Measurements from ENCODE around the gene CLBA1. TPM values are rescaled to one million over a fixed set of nuclear protein-coding genes. Genes with fewer than 3 reads are reported as not detected.
"Not testable (repeated sequence)": the region's sequence is repeated elsewhere in the genome, so short reads cannot be mapped to it uniquely, and the experiment has no call there.

Gene CLBA1
- total and polyA plus RNA-seq, 12 donors = 6.3 to 22.5 (median 9.5) TPM

DNA sequence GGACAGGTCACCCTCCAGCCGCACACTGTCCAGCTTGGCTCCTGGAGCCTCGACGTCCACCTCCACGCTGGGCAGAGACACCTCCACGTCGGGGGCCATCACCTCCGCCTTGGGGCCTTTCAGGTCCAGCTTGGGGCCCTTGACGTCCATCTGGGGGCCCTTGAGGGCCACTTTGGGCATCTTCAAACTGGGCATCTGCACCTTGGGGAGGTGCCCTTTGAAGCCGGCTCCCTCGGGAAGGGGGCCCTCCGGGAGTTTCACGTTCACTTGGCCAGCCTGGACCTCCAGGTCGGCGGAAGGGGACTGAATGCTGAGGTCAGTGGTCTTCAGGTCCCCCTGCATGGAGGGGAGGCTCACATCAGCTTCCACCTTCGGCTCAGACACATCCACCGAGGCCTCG is 35.6 kb upstream of the CLBA1 start:
- no peak overlapping the region for H3K27ac ChIP-seq
- no peaks in the 10 kb centered on the region for H3K36me3 ChIP-seq (replicated peaks in 1 of 2)
- no peak overlapping the region for H3K4me3 ChIP-seq
- H3K4me1 ChIP-seq (replicated peaks in 1 of 2) = no peaks in the 10 kb centered on the region
- no peak for TF ChIP-seq POLR2A (IDR thresholded peaks at IDR 0.05)
- TF ChIP-seq, protein P1, sequence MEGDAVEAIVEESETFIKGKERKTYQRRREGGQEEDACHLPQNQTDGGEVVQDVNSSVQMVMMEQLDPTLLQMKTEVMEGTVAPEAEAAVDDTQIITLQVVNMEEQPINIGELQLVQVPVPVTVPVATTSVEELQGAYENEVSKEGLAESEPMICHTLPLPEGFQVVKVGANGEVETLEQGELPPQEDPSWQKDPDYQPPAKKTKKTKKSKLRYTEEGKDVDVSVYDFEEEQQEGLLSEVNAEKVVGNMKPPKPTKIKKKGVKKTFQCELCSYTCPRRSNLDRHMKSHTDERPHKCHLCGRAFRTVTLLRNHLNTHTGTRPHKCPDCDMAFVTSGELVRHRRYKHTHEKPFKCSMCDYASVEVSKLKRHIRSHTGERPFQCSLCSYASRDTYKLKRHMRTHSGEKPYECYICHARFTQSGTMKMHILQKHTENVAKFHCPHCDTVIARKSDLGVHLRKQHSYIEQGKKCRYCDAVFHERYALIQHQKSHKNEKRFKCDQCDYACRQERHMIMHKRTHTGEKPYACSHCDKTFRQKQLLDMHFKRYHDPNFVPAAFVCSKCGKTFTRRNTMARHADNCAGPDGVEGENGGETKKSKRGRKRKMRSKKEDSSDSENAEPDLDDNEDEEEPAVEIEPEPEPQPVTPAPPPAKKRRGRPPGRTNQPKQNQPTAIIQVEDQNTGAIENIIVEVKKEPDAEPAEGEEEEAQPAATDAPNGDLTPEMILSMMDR (IDR thresholded peaks at IDR 0.05) = no peak
- H3K9me3 ChIP-seq (replicated peaks in 1 of 3) = no peaks in the 10 kb centered on the region
- no peaks in the 10 kb centered on the region for H3K27me3 ChIP-seq
- intact Hi-C loops (cut with DNase I) = no loop called here
- 78 to 100% (median 86%) methylated on average over 1 to 17 of the region's 17 CpGs for WGBS, 4 donors
- DNase-seq = peak in 1 of 7 donors; percentile 3

DNA sequence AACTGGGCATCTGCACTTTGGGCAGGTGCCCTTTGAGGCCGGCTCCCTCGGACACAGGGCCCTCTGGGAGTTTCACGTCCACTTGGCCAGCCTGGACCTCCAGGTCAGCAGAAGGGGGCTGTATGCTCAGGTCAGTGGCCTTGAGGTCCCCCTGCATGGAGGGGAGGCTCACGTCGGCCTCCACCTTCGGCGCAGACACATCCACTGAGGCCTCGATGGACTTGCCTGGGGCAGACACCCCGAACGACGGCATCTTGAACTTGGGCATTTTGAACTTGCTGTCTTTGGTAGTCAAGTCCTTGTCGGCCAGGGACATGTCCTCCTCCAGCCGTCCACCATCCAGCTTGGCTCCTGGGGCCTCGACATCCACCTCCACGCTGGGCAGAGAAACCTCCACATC is 34.9 kb upstream of the CLBA1 start:
- DNase-seq; H3K27me3 ChIP-seq; H3K9me3 ChIP-seq (replicated peaks in 1 of 3); H3K4me1 ChIP-seq (replicated peaks in 1 of 2); intact Hi-C loops (cut with DNase I); H3K27ac ChIP-seq; H3K36me3 ChIP-seq (replicated peaks in 1 of 2); H3K4me3 ChIP-seq: not testable (repeated sequence)
- 84 to 100% (median 91%) methylated on average over 3 to 15 of the region's 15 CpGs for WGBS, 4 donors

DNA sequence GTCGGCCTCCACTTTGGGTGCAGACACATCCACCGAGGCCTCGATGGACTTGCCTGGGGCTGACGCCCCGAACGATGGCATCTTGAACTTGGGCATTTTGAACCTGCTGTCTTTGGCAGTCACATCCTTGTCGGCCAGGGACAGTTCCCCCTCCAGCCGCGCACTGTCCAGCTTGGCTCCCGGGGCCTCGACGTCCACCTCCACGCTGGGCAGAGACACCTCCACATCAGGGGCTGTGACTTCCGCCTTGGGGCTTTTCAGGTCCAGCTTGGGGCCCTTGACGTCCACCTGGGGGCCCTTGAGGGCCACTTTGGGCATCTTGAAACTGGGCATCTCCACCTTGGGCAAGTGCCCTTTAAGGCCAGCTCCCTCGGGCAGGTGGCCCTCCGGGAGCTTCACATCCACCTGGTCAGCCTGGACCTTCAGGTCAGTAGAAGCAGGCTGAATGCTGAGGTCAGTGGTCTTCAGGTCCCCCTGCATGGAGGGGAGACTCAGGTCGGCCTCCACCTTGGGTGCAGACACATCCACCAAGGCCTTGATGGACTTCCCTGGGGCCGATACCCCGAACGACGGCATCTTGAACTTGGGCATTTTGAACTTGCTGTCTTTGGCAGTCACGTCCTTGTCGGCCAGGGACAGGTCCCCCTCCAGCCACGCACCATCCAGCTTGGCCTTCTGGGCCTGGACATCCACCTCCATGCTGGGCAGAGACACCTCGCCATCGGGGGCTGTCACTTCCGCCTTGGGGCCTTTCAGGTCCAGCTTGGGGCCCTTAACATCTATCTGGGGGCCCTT is 33.5 kb upstream of the CLBA1 start:
- intact Hi-C loops (cut with DNase I); H3K27me3 ChIP-seq; H3K9me3 ChIP-seq (replicated peaks in 1 of 3); H3K36me3 ChIP-seq (replicated peaks in 1 of 2); H3K4me3 ChIP-seq; H3K4me1 ChIP-seq (replicated peaks in 1 of 2); H3K27ac ChIP-seq: not testable (repeated sequence)
- DNase-seq = peak in 1 of 7 donors; percentile 10
- WGBS, 4 donors = 80 to 86% (median 84%) methylated on average over 11 to 28 of the region's 28 CpGs

DNA sequence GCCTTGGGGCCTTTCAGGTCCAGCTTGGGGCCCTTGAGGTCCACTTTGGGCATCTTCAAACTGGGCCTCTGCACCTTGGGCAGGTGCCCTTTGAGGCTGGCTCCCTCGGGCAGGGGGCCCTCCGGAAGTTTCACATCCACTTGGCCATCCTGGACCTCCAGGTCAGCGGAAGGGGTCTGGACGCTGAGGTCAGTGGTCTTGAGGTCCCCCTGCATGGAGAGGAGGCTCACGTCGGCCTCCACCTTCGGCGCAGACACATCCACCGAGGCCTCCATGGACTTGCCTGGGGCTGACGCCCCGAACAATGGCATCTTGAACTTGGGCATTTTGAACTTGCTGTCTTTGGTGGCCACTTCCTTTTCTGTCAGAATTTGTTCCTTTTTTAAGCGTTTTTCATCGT is 32.5 kb upstream of the CLBA1 start:
- peaks cover 9% of the 10 kb centered on the region for H3K27me3 ChIP-seq
- TF ChIP-seq, protein P1 (IDR thresholded peaks at IDR 0.05) = no peak
- no peak for TF ChIP-seq POLR2A (IDR thresholded peaks at IDR 0.05)
- H3K4me3 ChIP-seq = no peak overlapping the region
- DNase-seq = no peak
- no peaks in the 10 kb centered on the region for H3K9me3 ChIP-seq (replicated peaks in 1 of 3)
- intact Hi-C loops (cut with DNase I) = no loop called here
- no peak overlapping the region for H3K27ac ChIP-seq
- H3K36me3 ChIP-seq (replicated peaks in 1 of 2) = no peaks in the 10 kb centered on the region
- H3K4me1 ChIP-seq (replicated peaks in 1 of 2) = no peaks in the 10 kb centered on the region
- 82 to 89% (median 86%) methylated on average over 11 to 13 of the region's 13 CpGs for WGBS, 4 donors

DNA sequence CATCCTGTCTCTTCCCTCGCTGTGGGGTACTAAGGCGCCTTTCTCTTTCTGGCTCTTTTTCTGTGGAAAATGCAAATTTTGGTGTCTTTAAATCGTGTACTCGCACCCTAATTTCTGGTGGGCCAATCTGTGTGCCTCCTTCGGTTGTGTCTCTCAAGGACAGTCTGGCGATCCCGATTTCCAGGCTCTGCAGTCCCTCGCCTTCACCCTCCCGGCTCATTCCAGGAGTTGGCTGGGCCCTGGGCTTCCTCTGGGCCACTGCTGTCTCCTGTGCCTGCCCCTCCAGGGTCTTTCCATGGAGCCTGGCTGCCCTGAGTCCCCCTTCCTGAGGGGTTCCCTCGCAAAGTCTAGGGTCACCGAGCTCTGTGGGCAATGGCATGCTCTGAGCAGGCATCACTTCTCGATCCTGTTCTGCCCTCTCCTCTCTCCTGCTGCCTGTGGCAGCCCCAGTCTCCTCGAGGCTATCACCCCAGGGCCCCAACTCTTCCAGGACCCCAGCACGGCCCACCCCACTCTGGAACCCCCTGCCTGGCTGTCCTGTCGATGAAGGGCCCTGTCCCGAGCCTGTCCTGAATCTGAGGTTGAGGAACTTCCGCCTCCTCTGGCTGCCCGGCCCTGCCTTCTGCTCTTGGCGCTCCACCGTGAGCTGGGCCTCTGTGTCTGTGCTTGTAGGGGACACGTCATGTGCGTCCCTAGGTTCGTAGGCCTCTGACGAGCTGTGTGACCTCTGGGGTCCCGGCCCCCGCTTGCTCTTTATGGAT is 31.5 kb upstream of the CLBA1 start:
- H3K4me3 ChIP-seq = no peak overlapping the region
- peak in 1 of 7 donors; percentile 11 for DNase-seq
- intact Hi-C loops (cut with DNase I) = no loop called here
- TF ChIP-seq POLR2A (IDR thresholded peaks at IDR 0.05) = no peak
- TF ChIP-seq, protein P1 (IDR thresholded peaks at IDR 0.05) = no peak
- H3K36me3 ChIP-seq (replicated peaks in 1 of 2) = no peaks in the 10 kb centered on the region
- no peaks in the 10 kb centered on the region for H3K4me1 ChIP-seq (replicated peaks in 1 of 2)
- peaks cover 9% of the 10 kb centered on the region for H3K27me3 ChIP-seq
- no peak overlapping the region for H3K27ac ChIP-seq
- H3K9me3 ChIP-seq (replicated peaks in 1 of 3) = no peaks in the 10 kb centered on the region
- WGBS, 4 donors = 75 to 88% (median 83%) methylated on average over 22 to 26 of the region's 26 CpGs
